HuH-7.5 (cell line): Measurements from ENCODE around the gene FGL2.
"Not testable (repeated sequence)": the region's sequence is repeated elsewhere in the genome, so short reads cannot be mapped to it uniquely, and the experiment has no call there.

Experiments used
- DNase-seq: peaks from one replicate; pipeline ENCODE4 v3.0.0; 2011; ENCODE audit warnings: low spot score

Gene FGL2

GRCh38 chr7:77155601-77156377, 43.8 kb downstream of the FGL2 start:
- not testable (repeated sequence) for DNase-seq

GRCh38 chr7:77154917-77155464, 44.6 kb downstream of the FGL2 start:
- not testable (repeated sequence) for DNase-seq

GRCh38 chr7:77152232-77152631, 47.4 kb downstream of the FGL2 start:
- DNase-seq, result not testable (repeated sequence)
